Epithelial cell of esophagus (primary cell): ENCODE results near the gene MXRA5.
"Not testable (repeated sequence)": the region's sequence is repeated elsewhere in the genome, so short reads cannot be mapped to it uniquely, and the experiment has no call there.

Source experiments
- DNase-seq: peaks from one replicate; pipeline ENCODE4 v3.0.0; 2010; ENCODE audit warnings: low read depth
- H3K4me3 ChIP-seq: 2 replicates; pipeline ENCODE4 v1.5.1; 2011; ENCODE audit warnings: mild to moderate bottlenecking, low read length, control low read depth
- CTCF ChIP-seq: IDR thresholded peaks from 2 replicates; pipeline ENCODE4 v1.5.1; 2011; ENCODE audit warnings: low read depth, mild to moderate bottlenecking, low read length, control low read depth, inconsistent platforms; ENCODE audit not compliant: insufficient read depth; ENCODE audit errors: missing control alignments

Gene MXRA5

DNA sequence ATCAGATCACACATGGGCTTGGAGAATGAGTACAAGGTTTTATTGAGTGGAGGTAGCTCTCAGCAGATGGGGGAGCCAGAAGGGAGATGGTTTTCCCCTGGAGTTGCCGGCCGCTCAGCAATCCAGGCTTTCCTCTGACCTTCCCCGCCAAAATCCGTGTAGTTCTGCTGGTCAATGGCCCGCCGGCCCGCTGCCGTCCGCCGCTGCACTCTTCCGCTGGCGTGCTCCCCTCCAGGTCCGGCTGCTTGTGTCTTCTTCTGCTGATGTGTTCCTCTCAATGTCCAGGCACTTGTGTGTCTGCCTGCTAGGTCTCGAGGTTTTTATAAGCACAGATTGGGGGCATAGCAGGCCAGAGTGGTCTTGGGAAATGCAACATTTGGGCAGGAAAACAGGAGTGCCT is 14.4 kb upstream of the MXRA5 start:
- no peak overlapping the region for H3K4me3 ChIP-seq
- no peak for DNase-seq
- no peak for TF ChIP-seq CTCF

DNA sequence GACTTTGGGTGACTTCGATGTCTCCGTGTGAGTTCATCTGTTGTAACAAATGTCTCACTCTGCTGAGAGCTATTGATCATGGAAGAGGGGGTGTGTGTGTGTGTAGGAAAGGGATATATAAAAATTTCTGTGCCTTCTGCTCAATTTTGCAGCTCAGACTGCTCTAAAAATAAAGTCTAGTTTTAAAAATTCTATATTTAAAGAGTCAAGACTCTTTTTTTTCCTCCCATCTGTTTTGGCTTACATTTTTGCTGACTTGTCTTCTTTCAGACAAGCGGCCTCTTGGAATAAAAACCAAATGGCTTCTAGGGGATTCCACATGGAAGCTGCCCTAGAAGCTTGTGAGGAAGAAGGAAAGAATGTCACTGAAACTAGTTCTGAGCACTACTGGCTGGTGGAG is 6.3 kb upstream of the MXRA5 start:
- not testable (repeated sequence) for H3K4me3 ChIP-seq, DNase-seq

GRCh38 chrX:3351276-3351675 is 4.8 kb upstream of the MXRA5 start:
- no peak overlapping the region for H3K4me3 ChIP-seq
- TF ChIP-seq CTCF, result no peak
- no peak for DNase-seq

DNA sequence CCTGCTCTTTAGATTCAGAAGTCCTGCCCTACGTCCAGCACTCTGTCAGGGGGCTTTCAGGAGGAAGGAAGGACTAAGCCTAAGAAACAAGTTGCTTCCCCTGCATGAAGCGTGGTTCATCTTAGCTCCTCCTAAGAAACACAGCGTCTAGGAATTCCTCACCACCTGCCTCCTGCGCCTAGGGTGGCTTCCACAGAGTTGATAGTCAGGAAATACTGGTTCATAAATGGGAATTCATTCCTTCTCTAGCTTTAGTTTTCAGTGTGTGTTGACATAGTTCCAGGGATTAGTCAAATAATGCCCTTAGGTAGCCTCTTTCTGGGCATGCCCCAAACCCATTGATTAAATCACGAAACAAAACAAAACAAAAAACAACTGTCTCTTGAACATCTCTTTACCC is 1.7 kb upstream of the MXRA5 start:
- peak; percentile 77 for DNase-seq
- H3K4me3 ChIP-seq, result no peak overlapping the region
- no peak for TF ChIP-seq CTCF

DNA sequence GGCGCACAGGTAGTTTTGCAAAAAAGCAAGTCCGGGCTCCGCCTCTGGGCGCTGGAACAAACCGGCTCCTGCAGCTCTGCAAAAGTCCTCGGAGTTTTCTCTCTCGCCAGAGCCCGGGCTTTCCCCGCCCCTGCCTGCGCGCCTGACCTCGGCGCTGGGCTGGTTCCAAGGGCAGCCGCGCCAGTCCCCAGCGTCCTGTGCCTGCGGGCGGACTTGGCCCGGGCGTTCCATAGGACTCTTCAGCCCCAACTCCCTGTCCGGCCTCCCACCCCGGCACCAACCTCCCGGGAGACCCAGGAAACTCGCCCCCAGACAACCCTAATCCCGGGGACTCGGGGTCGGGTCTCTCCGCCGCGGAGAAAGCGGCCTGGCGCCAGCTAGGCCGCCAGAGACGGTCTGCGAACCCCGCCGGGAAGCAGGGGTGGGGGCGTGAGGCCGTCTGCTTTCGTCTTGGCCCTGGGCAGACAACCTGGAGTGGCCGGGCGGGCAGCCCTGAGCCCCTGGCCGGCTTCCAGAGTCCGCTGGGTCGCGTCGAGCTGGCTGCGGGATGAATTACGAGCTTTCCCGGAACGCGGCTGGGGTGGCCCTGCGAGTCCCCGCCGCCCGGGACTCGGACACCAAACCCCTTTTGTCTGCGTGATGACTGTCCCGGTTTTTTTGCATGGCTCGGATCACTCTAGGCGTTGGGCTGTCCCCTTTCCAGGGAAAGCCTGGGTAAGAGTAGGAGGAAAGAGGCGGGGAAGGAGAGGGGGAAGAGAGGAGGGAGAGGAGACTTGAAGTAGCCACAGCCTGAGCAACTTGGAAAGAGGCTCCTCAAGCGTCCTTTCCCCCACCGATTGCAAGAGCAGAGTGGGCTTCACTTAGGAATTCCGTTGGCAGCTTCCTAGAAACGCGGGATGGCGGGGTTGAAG is 916 bp downstream of the MXRA5 start:
- peak overlapping the region; percentile 39 for H3K4me3 ChIP-seq
- TF ChIP-seq CTCF, result no peak

DNA sequence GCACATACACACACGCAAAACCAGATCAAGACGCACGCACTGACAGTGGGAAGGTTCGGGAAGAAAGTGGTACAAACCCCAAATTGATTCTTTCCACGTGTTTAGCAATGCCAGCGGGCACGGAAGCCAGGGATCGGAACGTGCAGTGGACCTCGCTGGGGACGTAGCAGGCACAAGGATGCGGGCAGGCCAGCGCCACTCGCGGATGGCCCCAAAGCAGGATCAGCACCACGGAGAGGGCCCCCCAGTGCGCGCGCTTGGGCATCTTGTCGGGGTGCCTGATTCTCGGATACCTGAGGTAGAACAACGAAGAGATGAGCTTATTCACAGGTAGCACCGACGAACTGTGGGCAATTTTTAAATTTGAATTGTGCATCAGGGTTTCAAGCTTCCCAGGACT is 2.9 kb downstream of the MXRA5 start:
- not testable (repeated sequence) for DNase-seq, H3K4me3 ChIP-seq

More for the DNA sequence above, 916 bp downstream of the MXRA5 start:
- DNase-seq, result peak; percentile 52

DNA sequence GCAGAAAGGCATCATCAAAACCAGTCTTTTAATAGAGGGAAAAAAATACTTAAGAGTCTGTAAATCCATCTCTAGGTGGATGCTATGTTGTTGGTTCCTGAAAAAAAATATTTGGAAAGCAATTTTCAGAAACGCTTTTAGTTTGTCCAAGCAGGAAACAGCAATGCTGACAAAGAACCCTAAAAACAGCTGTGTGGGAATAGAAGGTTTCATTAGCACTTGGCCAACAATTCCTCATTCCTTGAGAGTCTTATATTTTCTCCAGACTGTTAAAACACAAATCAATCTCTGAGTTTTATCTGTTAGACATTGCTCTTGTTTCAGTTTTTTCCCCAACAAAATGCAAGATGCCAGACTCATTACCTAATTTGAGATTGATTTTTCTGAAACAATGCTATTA is 6.4 kb downstream of the MXRA5 start:
- TF ChIP-seq CTCF, result no peak

DNA sequence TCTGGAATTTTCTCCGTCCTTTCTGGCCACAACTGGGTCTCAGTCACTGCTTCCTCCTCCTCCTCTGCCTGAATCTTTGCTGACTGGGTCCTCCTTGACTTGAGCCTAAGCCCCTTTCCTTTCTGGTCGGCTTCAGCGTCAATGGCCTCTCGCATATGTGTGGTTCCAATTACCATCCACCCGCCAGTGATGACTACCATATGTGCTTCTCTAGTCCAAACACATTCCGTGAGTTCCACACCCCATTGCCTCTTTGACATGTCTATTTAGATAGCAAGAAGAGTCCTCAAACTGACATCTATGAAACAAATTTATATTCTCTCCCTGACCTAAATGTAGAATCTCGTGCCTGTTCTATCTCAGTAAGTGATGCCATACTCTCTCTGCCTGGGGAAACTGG is 19.8 kb downstream of the MXRA5 start:
- no peak for DNase-seq
- H3K4me3 ChIP-seq, result no peak overlapping the region
- TF ChIP-seq CTCF, result no peak

More for the DNA sequence above, 6.4 kb downstream of the MXRA5 start:
- no peak overlapping the region for H3K4me3 ChIP-seq
- DNase-seq, result no peak
